COR-L47 (cell line): ENCODE data around the gene MSI2.
A peak's percentile ranks its signal among the peaks of the same experiment; 100 is the strongest.

Experiments used
- DNase-seq: peaks from one replicate; lab custom pipeline; 2025; lab: John Stamatoyannopoulos, UW

MSI2 gene

GRCh38 chr17:57637666-57638010 is 381.3 kb downstream of the MSI2 start:
- DNase-seq: no peak

GRCh38 chr17:57638284-57638683 is 382.0 kb downstream of the MSI2 start:
- DNase-seq: no peak

GRCh38 chr17:57639381-57639780 is 383.1 kb downstream of the MSI2 start:
- DNase-seq: no peak

GRCh38 chr17:57640079-57640478 is 383.8 kb downstream of the MSI2 start:
- DNase-seq: no peak

GRCh38 chr17:57641761-57642160 is 385.4 kb downstream of the MSI2 start:
- DNase-seq: no peak

GRCh38 chr17:57643062-57643461 is 386.7 kb downstream of the MSI2 start:
- DNase-seq: no peak

- no peak for DNase-seq
Measured at GRCh38 chr17:57644326-57644725, 388.0 kb downstream of the MSI2 start.

GRCh38 chr17:57645950-57646665 is 389.8 kb downstream of the MSI2 start:
- DNase-seq: no peak

GRCh38 chr17:57648720-57649119 is 392.4 kb downstream of the MSI2 start:
- no peak for DNase-seq

GRCh38 chr17:57649191-57649590 is 392.9 kb downstream of the MSI2 start:
- no peak for DNase-seq

GRCh38 chr17:57649731-57650484 is 393.6 kb downstream of the MSI2 start:
- no peak for DNase-seq

GRCh38 chr17:57650548-57650947 is 394.2 kb downstream of the MSI2 start:
- DNase-seq: no peak

GRCh38 chr17:57651451-57651850 is 395.1 kb downstream of the MSI2 start:
- no peak for DNase-seq

- DNase-seq: no peak
Measured at GRCh38 chr17:57651996-57652395, 395.7 kb downstream of the MSI2 start.

- no peak for DNase-seq
Measured at GRCh38 chr17:57652811-57653210, 396.5 kb downstream of the MSI2 start.

GRCh38 chr17:57653279-57653678 is 397.0 kb downstream of the MSI2 start:
- DNase-seq: no peak

- DNase-seq: no peak
Measured at GRCh38 chr17:57654040-57654775, 397.9 kb downstream of the MSI2 start.

GRCh38 chr17:57655553-57655952 is 399.2 kb downstream of the MSI2 start:
- no peak for DNase-seq

GRCh38 chr17:57657211-57657610 is 400.9 kb downstream of the MSI2 start:
- DNase-seq: no peak

- DNase-seq: peak; percentile 86
Measured at GRCh38 chr17:57662041-57662440, 405.7 kb downstream of the MSI2 start.

- peak; percentile 98 for DNase-seq
Measured at GRCh38 chr17:57662644-57663308, 406.5 kb downstream of the MSI2 start.

- no peak for DNase-seq
Measured at GRCh38 chr17:57663326-57664070, 407.2 kb downstream of the MSI2 start.
